ENCODE data around the gene USP48. TPM values are rescaled to one million over a fixed set of nuclear protein-coding genes. Genes with fewer than 3 reads are reported as not detected.

Gene USP48
- total RNA-seq, 1 donor from 2014 or later: 97.3 TPM

DNA sequence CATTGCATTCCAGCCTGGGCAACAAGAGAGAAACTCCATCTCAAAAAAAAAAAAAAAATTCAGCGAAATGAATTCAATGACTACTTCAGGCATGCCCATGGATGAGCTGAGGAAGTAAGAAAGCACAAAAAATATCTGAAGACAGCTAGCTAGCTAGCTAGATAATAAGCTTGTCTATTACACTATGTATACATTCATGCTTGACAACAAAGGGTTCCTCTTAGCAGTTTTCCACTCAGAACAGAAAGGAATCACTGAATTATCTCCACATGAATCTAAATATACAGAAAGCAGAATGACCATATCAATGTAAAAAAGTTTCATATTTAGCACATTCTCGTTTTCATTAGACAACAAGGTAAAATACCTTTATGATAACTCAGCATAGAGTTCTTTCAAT lies 32.1 kb downstream of the USP48 start:
- ATAC-seq (ENCODE audit: low read depth): no peak
- H3K4me1 Mint-ChIP-seq: no peaks in the 10 kb centered on the region
- H3K9me3 Mint-ChIP-seq: no peaks in the 10 kb centered on the region
- no peak overlapping the region for H3K27ac Mint-ChIP-seq
- no peak overlapping the region for H3K4me3 Mint-ChIP-seq
- peaks cover 70% of the 10 kb centered on the region for H3K36me3 Mint-ChIP-seq (ENCODE audit: low read depth)
- no peak for TF ChIP-seq CTCF (IDR thresholded peaks at IDR 0.05)
- no peak for DNase-seq
- ChIA-PET CTCF (interaction anchor here (0.9 kb wide), 1 partner anchor 31 kb away, joined by 3 read pairs; no protein-coding TSS in a partner anchor), POLR2A (no interaction called here)
- intact Hi-C loops (cut with micrococcal nuclease): no loop called here
- no peaks in the 10 kb centered on the region for H3K27me3 Mint-ChIP-seq

DNA sequence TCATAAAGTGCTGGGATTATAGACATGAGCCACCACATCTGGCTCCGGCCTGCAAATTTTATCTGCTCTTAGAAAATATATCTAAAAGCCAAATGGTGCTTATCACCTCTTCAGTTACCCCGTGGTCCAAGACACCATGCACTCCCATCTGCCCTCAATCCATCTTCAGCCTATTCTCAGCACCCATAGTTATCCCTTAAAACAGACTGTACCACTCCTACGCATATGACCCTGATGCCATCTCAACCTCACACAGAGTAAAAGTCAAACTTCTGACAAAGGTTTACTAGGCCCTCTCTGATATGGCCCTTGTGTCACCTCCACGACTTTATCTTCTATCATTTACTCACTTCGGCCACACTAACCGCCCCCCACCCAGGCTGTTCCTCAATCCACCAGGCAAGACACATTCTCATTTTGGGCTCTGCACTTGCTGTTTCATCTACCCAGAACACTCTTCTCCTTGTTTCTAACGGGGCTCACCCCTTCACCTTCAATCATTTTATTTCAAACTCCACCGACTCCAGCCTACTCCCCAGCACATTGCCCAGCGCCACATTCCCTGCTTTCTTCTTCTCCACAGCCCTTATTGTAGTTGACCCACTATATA lies 33.0 kb downstream of the USP48 start:
- H3K4me3 Mint-ChIP-seq: no peak overlapping the region
- DNase-seq (no peak), ATAC-seq (ENCODE audit: low read depth) (no peak)
- H3K9me3 Mint-ChIP-seq: no peaks in the 10 kb centered on the region
- no peaks in the 10 kb centered on the region for H3K4me1 Mint-ChIP-seq
- H3K27ac Mint-ChIP-seq: no peak overlapping the region
- H3K27me3 Mint-ChIP-seq: no peaks in the 10 kb centered on the region
- no peak for TF ChIP-seq CTCF (IDR thresholded peaks at IDR 0.05)
- intact Hi-C loops (cut with micrococcal nuclease): loop anchor here (5.0 kb wide), 1 partner anchor 32 kb away; the partner anchor contains the start of gene USP48
- ChIA-PET CTCF (no interaction called here), POLR2A (no interaction called here)
- H3K36me3 Mint-ChIP-seq (ENCODE audit: low read depth): peaks cover 67% of the 10 kb centered on the region

DNA sequence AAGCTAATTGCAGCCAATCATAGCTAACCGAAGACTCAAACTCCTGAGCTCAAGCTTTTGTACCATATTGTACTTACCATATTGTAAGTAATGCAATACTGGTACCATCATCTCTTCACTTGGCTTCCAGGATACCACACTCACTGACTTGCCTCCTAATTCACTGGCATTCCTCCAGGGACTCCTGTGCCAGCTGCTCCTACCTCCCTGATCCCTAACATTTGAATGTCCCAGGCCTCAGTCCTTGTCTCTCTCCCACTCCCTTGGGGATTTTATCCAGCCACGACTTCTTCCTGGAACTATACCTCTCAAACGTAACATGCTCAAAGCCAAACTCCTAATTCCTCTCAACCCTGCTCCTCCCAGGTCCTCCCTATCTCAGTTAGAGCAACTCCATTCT lies 33.8 kb downstream of the USP48 start:
- Mint-ChIP-seq H3K4me1 (no peaks in the 10 kb centered on the region), H3K4me3 (no peak overlapping the region), H3K27ac (no peak overlapping the region), H3K9me3 (no peaks in the 10 kb centered on the region), H3K27me3 (no peaks in the 10 kb centered on the region), H3K36me3 (ENCODE audit: low read depth) (peaks cover 66% of the 10 kb centered on the region)
- no peak for TF ChIP-seq CTCF (IDR thresholded peaks at IDR 0.05)
- no peak for ATAC-seq (ENCODE audit: low read depth)
- ChIA-PET CTCF (no interaction called here), POLR2A (interaction anchor here (1.4 kb wide), 1 partner anchor 34 kb away, joined by 3 read pairs; the partner anchor contains the start of gene USP48)
- intact Hi-C loops (cut with micrococcal nuclease): loop anchor here (5.0 kb wide), 1 partner anchor 33 kb away; the partner anchor contains the start of gene USP48
- no peak for DNase-seq

- Mint-ChIP-seq H3K27me3 (no peaks in the 10 kb centered on the region), H3K36me3 (ENCODE audit: low read depth) (peaks cover 56% of the 10 kb centered on the region), H3K4me3 (no peak overlapping the region), H3K4me1 (no peaks in the 10 kb centered on the region), H3K27ac (no peak overlapping the region), H3K9me3 (no peaks in the 10 kb centered on the region)
- ChIA-PET CTCF (no interaction called here), POLR2A (no interaction called here)
- ATAC-seq (ENCODE audit: low read depth) (no peak), DNase-seq (no peak)
- no peak for TF ChIP-seq CTCF (IDR thresholded peaks at IDR 0.05)
- intact Hi-C loops (cut with micrococcal nuclease): no loop called here
These were observed 39.5 kb downstream of the USP48 start for GRCh38 chr1:21743476-21743875.

DNA sequence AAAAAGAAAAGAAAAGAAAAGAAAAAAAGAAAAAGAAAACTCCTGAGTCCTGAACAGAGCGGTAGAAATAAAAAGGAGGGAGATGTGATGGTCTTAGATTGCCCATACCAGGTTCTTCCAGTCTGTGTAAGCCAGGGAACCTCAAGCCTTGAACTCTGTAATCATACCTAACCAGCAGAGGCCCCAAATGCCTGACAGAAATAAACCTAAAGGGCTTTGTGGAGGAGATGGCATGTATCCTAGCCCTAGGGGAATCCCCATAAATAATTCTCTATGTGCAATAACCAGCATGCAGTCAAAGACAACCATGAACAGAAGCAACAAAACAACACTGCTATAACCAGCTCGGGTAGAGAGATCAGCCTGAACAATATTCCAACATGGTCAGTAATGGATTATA lies 40.4 kb downstream of the USP48 start:
- no peak overlapping the region for H3K27ac Mint-ChIP-seq
- no peak for DNase-seq
- intact Hi-C loops (cut with micrococcal nuclease): no loop called here
- no peaks in the 10 kb centered on the region for H3K9me3 Mint-ChIP-seq
- TF ChIP-seq CTCF (IDR thresholded peaks at IDR 0.05): no peak
- ChIA-PET POLR2A (no interaction called here), CTCF (no interaction called here)
- H3K4me1 Mint-ChIP-seq: no peaks in the 10 kb centered on the region
- ATAC-seq (ENCODE audit: low read depth): no peak
- H3K4me3 Mint-ChIP-seq: no peak overlapping the region
- H3K36me3 Mint-ChIP-seq (ENCODE audit: low read depth): peaks cover 51% of the 10 kb centered on the region
- H3K27me3 Mint-ChIP-seq: no peaks in the 10 kb centered on the region
